HepG2 (cell line): ENCODE results near the gene KCNK2. TPM values are rescaled to one million over a fixed set of nuclear protein-coding genes. Genes with fewer than 3 reads are reported as not detected.

Source experiments
- ATAC-seq: fragments of 200-7000 bp; cut with Tn5 transposase; 3 replicates; pipeline ENCODE4 v1.9.1; 2020; ENCODE audit warnings: mild to moderate bottlenecking, moderate library complexity
- BruUV-seq: library from RNA; stranded (reverse); fragments of 400-500 nt; replicated peaks from 2 replicates; lab custom pipeline; 2021; lab: Mats Ljungman, UMichigan
- CTCF ChIA-PET: fragments of 300-600 bp; formaldehyde crosslinking; extraction: SDS; loops from one replicate; lab custom pipeline; 2021; ENCODE audit warnings: low total read pairs, inconsistent platforms, low intra/inter-chr PET ratio; lab: Yijun Ruan, JAX
- POLR2A ChIA-PET: fragments of 350-600 bp; sonication (Branson Sonifier 250); formaldehyde crosslinking; loops from one replicate; lab custom pipeline; 2020; ENCODE audit warnings: antibody characterized with exemption, inconsistent platforms; lab: Yijun Ruan, JAX
- DNase-seq: peaks from one replicate; pipeline ENCODE4 v3.0.0-alpha.2; 2015; ENCODE audit warnings: low spot score
- FAIRE-seq: peaks from 3 replicates; lab custom pipeline; 2011; peaks lifted over from hg19 to GRCh38; lab: Jason Lieb, UNC
- H2AFZ ChIP-seq: one replicate; pipeline ENCODE4 v1.6.1; 2011; ENCODE audit warnings: low read length, inconsistent platforms
- H3K27ac ChIP-seq: fragments of 300-600 bp; 3 replicates; pipeline ENCODE4 v1.8.0; 2011; ENCODE audit warnings: mixed run types, mild to moderate bottlenecking, mixed read lengths, low read length, inconsistent platforms; ENCODE audit not compliant: insufficient read depth; ENCODE audit errors: extremely low read length
- H3K27me3 ChIP-seq, 2 experiments: fragments of 200-600 bp in 1 of 2; 2 replicates in 1 of 2; 3 replicates in 1 of 2; pipeline versions ENCODE4 v1.6.0 to v1.8.0; 2011; ENCODE audit warnings: low read length in 2 of 2, mild to moderate bottlenecking in 2 of 2, moderate library complexity in 2 of 2, inconsistent platforms in 1 of 2; ENCODE audit not compliant: insufficient read depth in 2 of 2, control insufficient read depth in 1 of 2
- H3K36me3 ChIP-seq, 2 experiments: fragments of 200-600 bp in 1 of 2; replicated peaks in 1 of 2; 2 replicates in 1 of 2; 3 replicates in 1 of 2; pipeline versions ENCODE4 v1.5.1 to v1.8.0; 2011; ENCODE audit warnings: low read length in 2 of 2, inconsistent platforms in 1 of 2; ENCODE audit not compliant: insufficient read depth in 2 of 2, control insufficient read depth in 1 of 2
- H3K4me1 ChIP-seq: 2 replicates; pipeline ENCODE4 v1.5.1; 2012; ENCODE audit warnings: low read length, inconsistent platforms; ENCODE audit not compliant: insufficient read depth
- H3K4me2 ChIP-seq: 2 replicates; pipeline ENCODE4 v1.6.0; 2011; ENCODE audit warnings: low read depth, low read length, inconsistent platforms
- H3K4me3 ChIP-seq, 3 experiments: fragments of 200-600 bp in 1 of 3; sonication (generic), shearing (Covaris generic) in 1 of 3; replicated peaks in 1 of 3; 2 replicates each; pipeline ENCODE4 v1.5.1; 2011 to 2016; ENCODE audit warnings: low read length in 3 of 3, inconsistent platforms in 2 of 3, low read depth in 2 of 3, mild to moderate bottlenecking in 2 of 3, control low read depth in 1 of 3, mixed read lengths in 1 of 3; ENCODE audit not compliant: insufficient read depth in 1 of 3
- H3K79me2 ChIP-seq: one replicate; pipeline ENCODE4 v1.6.1; 2011; ENCODE audit warnings: low read length, inconsistent platforms; ENCODE audit not compliant: insufficient read depth
- H3K9ac ChIP-seq: 2 replicates; pipeline ENCODE4 v1.6.0; 2011; ENCODE audit warnings: mild to moderate bottlenecking, low read depth, low read length, inconsistent platforms; ENCODE audit not compliant: insufficient read depth
- H3K9me3 ChIP-seq: 2 replicates; pipeline ENCODE4 v1.5.1; 2012; ENCODE audit warnings: mild to moderate bottlenecking, low read length
- H4K20me1 ChIP-seq: 2 replicates; pipeline ENCODE4 v1.6.0; 2011; ENCODE audit warnings: inconsistent platforms, mild to moderate bottlenecking, low read length, moderate library complexity; ENCODE audit not compliant: insufficient read depth
- ATRX ChIP-seq: sonication (generic); formaldehyde crosslinking; IDR thresholded peaks from 2 replicates; pipeline ENCODE4 v1.4.0; 2020; ENCODE audit warnings: missing genetic modification reagents, borderline replicate concordance
- CERS6 ChIP-seq: sonication (generic); formaldehyde crosslinking; IDR thresholded peaks from 2 replicates; pipeline ENCODE4 v1.5.0; 2020; ENCODE audit warnings: missing genetic modification reagents
- HNRNPH1 ChIP-seq: fragments of 200-400 bp; formaldehyde crosslinking; optimal IDR thresholded peaks from 2 replicates; pipeline ENCODE3; 2017; ENCODE audit warnings: mild to moderate bottlenecking, low read depth, low read length
- NRL ChIP-seq: sonication (generic); formaldehyde crosslinking; IDR thresholded peaks from 2 replicates; pipeline ENCODE4 v1.5.0; 2020; ENCODE audit warnings: missing genetic modification reagents, mild to moderate bottlenecking, moderate library complexity, borderline replicate concordance
- RBM39 ChIP-seq: fragments of 200-400 bp; formaldehyde crosslinking; IDR thresholded peaks from one replicate; pipeline ENCODE4 v1.6.1; 2018; ENCODE audit warnings: antibody characterized with exemption, mild to moderate bottlenecking, low read depth, low read length; ENCODE audit not compliant: poor library complexity, severe bottlenecking
- TCF7L2 ChIP-seq: IDR thresholded peaks from 2 replicates; pipeline ENCODE4 v1.6.1; 2011; ENCODE audit warnings: mild to moderate bottlenecking, low read depth, low read length, moderate library complexity
- TERF1 ChIP-seq: sonication (generic); formaldehyde crosslinking; IDR thresholded peaks from 2 replicates; pipeline ENCODE4 v1.8.0; 2022; ENCODE audit warnings: mild to moderate bottlenecking, missing genetic modification reagents, moderate library complexity
- ZNF17 ChIP-seq: sonication (generic); formaldehyde crosslinking; IDR thresholded peaks from 2 replicates; pipeline ENCODE4 v1.5.0; 2020; ENCODE audit warnings: mild to moderate bottlenecking, missing genetic modification reagents
- ZNF430 ChIP-seq: sonication (generic); formaldehyde crosslinking; IDR thresholded peaks from 2 replicates; pipeline ENCODE4 v1.9.0; 2021; ENCODE audit warnings: mild to moderate bottlenecking, missing genetic modification reagents
- ZNF510 ChIP-seq: sonication (generic); formaldehyde crosslinking; IDR thresholded peaks from 2 replicates; pipeline ENCODE4 v1.4.0; 2020; ENCODE audit warnings: low read depth, mild to moderate bottlenecking, missing genetic modification reagents
- ZNF646 ChIP-seq: sonication (generic); formaldehyde crosslinking; IDR thresholded peaks from 2 replicates; pipeline ENCODE4 v1.9.0; 2021; ENCODE audit warnings: mild to moderate bottlenecking, missing genetic modification reagents
- in situ Hi-C: cut with HindIII; loops from 2 replicates; pipeline ENCODE4 v1.10.0; 2017; ENCODE audit warnings: low pct_unique_long_range_greater_than_20kb; ENCODE audit not compliant: extremely low pct_ligation_motif_present
- intact Hi-C: fragments of 100-400 bp; cut with micrococcal nuclease; formaldehyde crosslinking; loops from one replicate; pipeline ENCODE4 v1.10.0; 2022; ENCODE audit not compliant: unreplicated experiment
- polyA plus RNA-seq, 8 experiments: library from polyadenylated mRNA; depleted of rRNA in 3 of 8; stranded (reverse) in 7 of 8; unstranded in 1 of 8; fragments of >200 nt; fragmentation: Illumina TruSeq in 4 of 8; extraction: Trizol in 4 of 8; gene quantifications; 2 replicates each; pipeline versions ENCODE4 v1.2.1 to v1.2.3, GENCODE V29; 2011 to 2016; ENCODE audit warnings: low read depth in 4 of 8, missing spikeins in 1 of 8, mixed read lengths in 1 of 8; ENCODE audit not compliant: insufficient read depth in 1 of 8
- total RNA-seq, 5 experiments: library from RNA; depleted of rRNA; stranded (reverse); fragments of >200 nt; fragmentation: Illumina TruSeq; extraction: Trizol; gene quantifications; 2 replicates each; pipeline ENCODE4 v1.2.3, GENCODE V29; 2016; ENCODE audit warnings: low read depth in 1 of 5
- TF ChIP-seq, protein P1 (sequence below): sonication (generic); formaldehyde crosslinking; IDR thresholded peaks from 2 replicates; pipeline ENCODE4 v1.4.0; 2020; ENCODE audit warnings: missing genetic modification reagents

Gene KCNK2
- total and polyA plus RNA-seq, 2 of the 13 experiments (the other 11 are each of a cell fraction or from before 2014, with no cell fraction given): not detected

DNA sequence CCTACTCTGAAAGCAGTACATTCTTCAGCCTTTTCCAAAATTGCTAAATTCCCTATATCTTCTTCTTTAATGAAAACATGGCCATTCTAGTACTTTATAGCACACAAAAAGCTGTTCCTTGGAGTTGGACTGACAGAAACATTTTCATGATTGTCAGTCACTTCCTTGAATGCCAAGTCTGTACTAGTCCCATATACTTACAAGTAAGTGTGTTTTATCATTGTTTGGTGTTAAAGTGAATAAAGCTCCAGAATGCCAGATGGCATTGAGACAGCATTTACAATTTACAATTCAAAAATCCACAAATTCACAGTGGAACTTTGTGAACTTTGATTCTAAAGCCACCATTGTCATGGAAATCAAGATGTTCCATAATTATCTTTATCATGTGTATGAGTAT is 36.5 kb downstream of the KCNK2 start:
- CTCF ChIA-PET: no interaction called here
- H3K9ac ChIP-seq: no peak overlapping the region
- FAIRE-seq: no peak
- intact Hi-C loops: no loop called here
- TF ChIP-seq CERS6 (CRISPR knock-in tag) (no peak), ZNF17 (CRISPR knock-in tag) (no peak), ATRX (CRISPR knock-in tag) (no peak), ZNF430 (CRISPR knock-in tag) (no peak), TERF1 (CRISPR knock-in tag) (no peak), ZNF646 (CRISPR knock-in tag) (no peak), HNRNPH1 (no peak), ZNF510 (CRISPR knock-in tag) (no peak), RBM39 (no peak), NRL (CRISPR knock-in tag) (no peak), TCF7L2 (no peak)
- TF ChIP-seq, protein P1, sequence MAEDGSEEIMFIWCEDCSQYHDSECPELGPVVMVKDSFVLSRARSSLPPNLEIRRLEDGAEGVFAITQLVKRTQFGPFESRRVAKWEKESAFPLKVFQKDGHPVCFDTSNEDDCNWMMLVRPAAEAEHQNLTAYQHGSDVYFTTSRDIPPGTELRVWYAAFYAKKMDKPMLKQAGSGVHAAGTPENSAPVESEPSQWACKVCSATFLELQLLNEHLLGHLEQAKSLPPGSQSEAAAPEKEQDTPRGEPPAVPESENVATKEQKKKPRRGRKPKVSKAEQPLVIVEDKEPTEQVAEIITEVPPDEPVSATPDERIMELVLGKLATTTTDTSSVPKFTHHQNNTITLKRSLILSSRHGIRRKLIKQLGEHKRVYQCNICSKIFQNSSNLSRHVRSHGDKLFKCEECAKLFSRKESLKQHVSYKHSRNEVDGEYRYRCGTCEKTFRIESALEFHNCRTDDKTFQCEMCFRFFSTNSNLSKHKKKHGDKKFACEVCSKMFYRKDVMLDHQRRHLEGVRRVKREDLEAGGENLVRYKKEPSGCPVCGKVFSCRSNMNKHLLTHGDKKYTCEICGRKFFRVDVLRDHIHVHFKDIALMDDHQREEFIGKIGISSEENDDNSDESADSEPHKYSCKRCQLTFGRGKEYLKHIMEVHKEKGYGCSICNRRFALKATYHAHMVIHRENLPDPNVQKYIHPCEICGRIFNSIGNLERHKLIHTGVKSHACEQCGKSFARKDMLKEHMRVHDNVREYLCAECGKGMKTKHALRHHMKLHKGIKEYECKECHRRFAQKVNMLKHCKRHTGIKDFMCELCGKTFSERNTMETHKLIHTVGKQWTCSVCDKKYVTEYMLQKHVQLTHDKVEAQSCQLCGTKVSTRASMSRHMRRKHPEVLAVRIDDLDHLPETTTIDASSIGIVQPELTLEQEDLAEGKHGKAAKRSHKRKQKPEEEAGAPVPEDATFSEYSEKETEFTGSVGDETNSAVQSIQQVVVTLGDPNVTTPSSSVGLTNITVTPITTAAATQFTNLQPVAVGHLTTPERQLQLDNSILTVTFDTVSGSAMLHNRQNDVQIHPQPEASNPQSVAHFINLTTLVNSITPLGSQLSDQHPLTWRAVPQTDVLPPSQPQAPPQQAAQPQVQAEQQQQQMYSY (CRISPR knock-in tag): no peak
- TF ChIP-seq, all 625 proteins: peak for 0
- no peak overlapping the region for H3K4me2 ChIP-seq
- POLR2A ChIA-PET: no interaction called here
- in situ Hi-C loops: no loop called here
- no peaks in the 10 kb centered on the region for H3K27me3 ChIP-seq
- H4K20me1 ChIP-seq: no peaks in the 10 kb centered on the region
- H3K4me3 ChIP-seq: no peak overlapping the region
- H3K27ac ChIP-seq: no peak overlapping the region
- BruUV-seq: no TSS peak
- H3K4me1 ChIP-seq: no peaks in the 10 kb centered on the region
- no peaks in the 10 kb centered on the region for H3K79me2 ChIP-seq
- no peaks in the 10 kb centered on the region for H3K9me3 ChIP-seq
- H3K36me3 ChIP-seq: no peaks in the 10 kb centered on the region
- DNase-seq: no peak
- no peak overlapping the region for H2AFZ ChIP-seq
- no peak for ATAC-seq
